Loucy (cell line): ENCODE measurements around the gene CEACAM5.

Experiments used
- EZH2phosphoT487 ChIP-seq: fragments of 200-600 bp; IDR thresholded peaks from 2 replicates; pipeline ENCODE4 v1.6.1; 2018; ENCODE audit warnings: antibody characterized with exemption, mild to moderate bottlenecking, moderate library complexity, borderline replicate concordance
- TF ChIP-seq, protein P1 (sequence below): fragments of 200-600 bp; sonication (generic); conservative IDR thresholded peaks from 2 replicates; pipeline ENCODE4 v1.5.1; 2014; ENCODE audit warnings: mild to moderate bottlenecking, antibody characterized with exemption, low read length

DNA sequence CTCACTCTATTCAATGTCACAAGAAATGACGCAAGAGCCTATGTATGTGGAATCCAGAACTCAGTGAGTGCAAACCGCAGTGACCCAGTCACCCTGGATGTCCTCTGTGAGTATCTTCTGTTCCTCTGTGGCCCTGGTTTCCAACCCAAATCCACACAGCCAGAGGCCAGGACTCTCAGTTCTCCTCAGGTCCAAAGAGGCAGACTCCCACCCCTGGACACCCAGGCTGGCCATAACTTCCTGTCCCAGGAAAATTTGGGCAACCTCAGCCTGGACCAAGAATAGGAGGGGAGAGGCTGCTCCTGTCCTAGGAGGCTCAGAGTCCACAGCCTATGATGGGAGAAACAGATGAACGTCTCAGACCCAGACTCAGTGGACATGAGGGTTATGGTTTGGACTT, 11.7 kb downstream of the CEACAM5 start:
- TF ChIP-seq, protein P1, sequence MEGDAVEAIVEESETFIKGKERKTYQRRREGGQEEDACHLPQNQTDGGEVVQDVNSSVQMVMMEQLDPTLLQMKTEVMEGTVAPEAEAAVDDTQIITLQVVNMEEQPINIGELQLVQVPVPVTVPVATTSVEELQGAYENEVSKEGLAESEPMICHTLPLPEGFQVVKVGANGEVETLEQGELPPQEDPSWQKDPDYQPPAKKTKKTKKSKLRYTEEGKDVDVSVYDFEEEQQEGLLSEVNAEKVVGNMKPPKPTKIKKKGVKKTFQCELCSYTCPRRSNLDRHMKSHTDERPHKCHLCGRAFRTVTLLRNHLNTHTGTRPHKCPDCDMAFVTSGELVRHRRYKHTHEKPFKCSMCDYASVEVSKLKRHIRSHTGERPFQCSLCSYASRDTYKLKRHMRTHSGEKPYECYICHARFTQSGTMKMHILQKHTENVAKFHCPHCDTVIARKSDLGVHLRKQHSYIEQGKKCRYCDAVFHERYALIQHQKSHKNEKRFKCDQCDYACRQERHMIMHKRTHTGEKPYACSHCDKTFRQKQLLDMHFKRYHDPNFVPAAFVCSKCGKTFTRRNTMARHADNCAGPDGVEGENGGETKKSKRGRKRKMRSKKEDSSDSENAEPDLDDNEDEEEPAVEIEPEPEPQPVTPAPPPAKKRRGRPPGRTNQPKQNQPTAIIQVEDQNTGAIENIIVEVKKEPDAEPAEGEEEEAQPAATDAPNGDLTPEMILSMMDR = no peak
- no peak for TF ChIP-seq EZH2phosphoT487
